OCI-LY1 (cell line): ENCODE results near the gene VPS11.

Experiments
- H2AFZ ChIP-seq: fragments of 200-600 bp; sonication (generic), shearing (Covaris generic); 2 replicates; pipeline ENCODE4 v1.6.0; 2014; ENCODE audit warnings: antibody characterized with exemption, mild to moderate bottlenecking, low read length
- H3F3A ChIP-seq: fragments of 200-600 bp; sonication (generic), shearing (Covaris generic); 2 replicates; pipeline ENCODE4 v1.6.0; 2014; ENCODE audit warnings: mild to moderate bottlenecking, antibody characterized with exemption, low read length, moderate library complexity; ENCODE audit not compliant: insufficient read depth
- H3K27ac ChIP-seq: fragments of 200-600 bp; sonication (generic); 2 replicates; pipeline ENCODE4 v1.5.1; 2014; ENCODE audit warnings: low read length, mixed run types, mild to moderate bottlenecking, low read depth; ENCODE audit not compliant: poor library complexity, severe bottlenecking
- H3K27me3 ChIP-seq: fragments of 200-600 bp; sonication (generic); 2 replicates; pipeline ENCODE4 v1.6.0; 2014; ENCODE audit warnings: antibody characterized with exemption, mild to moderate bottlenecking, low read length, moderate library complexity; ENCODE audit not compliant: insufficient read depth
- H3K36me3 ChIP-seq: fragments of 200-600 bp; sonication (generic); 2 replicates; pipeline ENCODE4 v1.6.1; 2014; ENCODE audit warnings: mild to moderate bottlenecking, antibody characterized with exemption, low read length, moderate library complexity, mixed read lengths; ENCODE audit not compliant: insufficient read depth
- H3K4me1 ChIP-seq: fragments of 200-600 bp; sonication (generic); 2 replicates; pipeline ENCODE4 v1.5.1; 2014; ENCODE audit warnings: mild to moderate bottlenecking, low read length, moderate library complexity; ENCODE audit not compliant: insufficient read depth, severe bottlenecking
- H3K4me2 ChIP-seq: fragments of 200-600 bp; sonication (generic), shearing (Covaris generic); 2 replicates; pipeline ENCODE4 v1.6.1; 2014; ENCODE audit warnings: low read length
- H3K4me3 ChIP-seq: fragments of 200-600 bp; sonication (generic); 2 replicates; pipeline ENCODE4 v1.5.1; 2014; ENCODE audit warnings: low read length, low read depth, mild to moderate bottlenecking, mixed read lengths; ENCODE audit not compliant: poor library complexity, severe bottlenecking
- H3K79me2 ChIP-seq: fragments of 200-600 bp; shearing (Covaris generic); 2 replicates; pipeline ENCODE4 v1.6.1; 2016; ENCODE audit warnings: mixed run types, low read length, mixed read lengths; ENCODE audit not compliant: insufficient read depth
- H3K9ac ChIP-seq: fragments of 200-600 bp; sonication (generic), shearing (Covaris generic); 2 replicates; pipeline ENCODE4 v1.6.1; 2014; ENCODE audit warnings: mild to moderate bottlenecking, low read length, mixed read lengths
- H3K9me2 ChIP-seq: fragments of 200-600 bp; sonication (generic), shearing (Covaris generic); 2 replicates; pipeline ENCODE4 v1.6.1; 2014; ENCODE audit warnings: low read depth, mild to moderate bottlenecking, low read length, mixed read lengths
- H3K9me3 ChIP-seq: fragments of 200-600 bp; shearing (Covaris generic); 2 replicates; pipeline ENCODE4 v1.6.1; 2014; ENCODE audit warnings: low read length, mixed read lengths
- H4K20me1 ChIP-seq: fragments of 200-600 bp; sonication (generic), shearing (Covaris generic); 2 replicates; pipeline ENCODE4 v1.6.0; 2016; ENCODE audit warnings: mild to moderate bottlenecking, low read length; ENCODE audit not compliant: insufficient read depth
- CTCF ChIP-seq: fragments of 200-600 bp; sonication (generic), shearing (Covaris generic); IDR thresholded peaks from 2 replicates; pipeline ENCODE4 v1.5.1; 2017; ENCODE audit warnings: mild to moderate bottlenecking, antibody characterized with exemption, low read length, moderate library complexity, mixed read lengths
- EZH2 ChIP-seq: fragments of 200-600 bp; sonication (generic), shearing (Covaris generic); IDR thresholded peaks from 2 replicates; pipeline ENCODE4 v1.8.0; 2017; ENCODE audit warnings: borderline replicate concordance, mixed run types, mild to moderate bottlenecking, antibody characterized with exemption, low read length, moderate library complexity, mixed read lengths

Gene VPS11

DNA sequence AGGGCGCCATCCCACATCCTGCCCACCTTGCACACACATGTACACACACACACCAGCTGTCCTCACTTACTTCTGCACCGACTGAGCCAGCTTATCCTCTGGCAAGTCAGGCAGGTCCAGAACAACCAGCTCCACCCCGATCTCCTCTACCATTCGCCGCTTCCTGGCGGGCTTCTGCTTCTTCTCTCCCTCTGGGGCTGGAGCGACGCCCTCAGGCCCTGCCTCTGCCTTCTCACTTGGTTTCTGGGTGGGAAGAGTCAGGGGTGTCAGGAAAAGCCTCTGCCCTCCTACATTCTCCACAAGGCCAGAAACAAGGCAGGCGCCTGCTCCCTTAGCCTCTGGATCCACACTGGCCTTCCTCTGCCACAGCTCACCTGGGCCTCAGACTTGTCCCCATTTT lies 19.0 kb upstream of the VPS11 start:
- H3K27me3 ChIP-seq = no peaks in the 10 kb centered on the region
- no peak overlapping the region for H3K4me2 ChIP-seq
- no peaks in the 10 kb centered on the region for H4K20me1 ChIP-seq
- H3K9me2 ChIP-seq = no peaks in the 10 kb centered on the region
- no peak overlapping the region for H3K4me3 ChIP-seq
- H3K79me2 ChIP-seq = no peaks in the 10 kb centered on the region
- no peak overlapping the region for H3K9ac ChIP-seq
- TF ChIP-seq CTCF (no peak), EZH2 (no peak)
- H3K36me3 ChIP-seq = peaks cover 88% of the 10 kb centered on the region
- H3F3A ChIP-seq = no peaks in the 10 kb centered on the region
- H3K27ac ChIP-seq = no peak overlapping the region
- no peaks in the 10 kb centered on the region for H3K9me3 ChIP-seq
- H2AFZ ChIP-seq = no peak overlapping the region
- no peaks in the 10 kb centered on the region for H3K4me1 ChIP-seq

DNA sequence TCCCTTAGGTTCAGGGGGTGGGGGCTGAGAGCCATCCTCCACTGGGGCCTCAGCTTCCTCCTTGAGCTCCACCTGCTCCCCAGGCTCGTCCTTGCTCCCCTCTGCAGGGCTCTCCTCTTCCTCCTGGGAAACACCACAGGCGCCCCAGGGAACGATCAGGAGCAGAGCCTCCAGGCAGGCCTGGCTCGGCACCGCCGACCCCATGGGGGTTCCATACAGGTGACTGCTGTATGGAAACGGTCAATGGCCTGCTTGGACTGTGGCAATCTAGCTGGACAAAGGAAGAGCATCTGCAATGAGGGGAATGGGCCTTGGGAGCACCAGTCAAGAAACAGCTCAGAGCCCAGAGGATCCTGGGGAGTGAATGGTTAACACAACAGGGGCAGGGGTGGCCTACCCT lies 18.5 kb upstream of the VPS11 start:
- Histone ChIP-seq H3K36me3 (peaks cover 92% of the 10 kb centered on the region), H3K9me2 (no peaks in the 10 kb centered on the region), H3K4me3 (no peak overlapping the region), H3K27me3 (no peaks in the 10 kb centered on the region), H3K27ac (no peak overlapping the region), H3K4me2 (no peak overlapping the region), H4K20me1 (no peaks in the 10 kb centered on the region), H3K4me1 (no peaks in the 10 kb centered on the region), H3K79me2 (no peaks in the 10 kb centered on the region), H2AFZ (no peak overlapping the region), H3K9me3 (no peaks in the 10 kb centered on the region), H3F3A (no peaks in the 10 kb centered on the region), H3K9ac (no peak overlapping the region)
- TF ChIP-seq EZH2 (no peak), CTCF (no peak)

- Histone ChIP-seq H3K4me2 (no peak overlapping the region), H4K20me1 (no peaks in the 10 kb centered on the region), H2AFZ (no peak overlapping the region), H3K27me3 (no peaks in the 10 kb centered on the region), H3K4me3 (no peak overlapping the region), H3F3A (no peaks in the 10 kb centered on the region), H3K9me3 (no peaks in the 10 kb centered on the region), H3K9me2 (no peaks in the 10 kb centered on the region), H3K4me1 (peaks cover 9% of the 10 kb centered on the region), H3K36me3 (peaks cover 92% of the 10 kb centered on the region), H3K9ac (no peak overlapping the region), H3K79me2 (peaks cover 7% of the 10 kb centered on the region; the same call in 1 of the 2 replicates), H3K27ac (no peak overlapping the region)
- TF ChIP-seq EZH2 = no peak
- no peak for TF ChIP-seq CTCF
Measured at GRCh38 chr11:119051440-119052162, 16.0 kb upstream of the VPS11 start.
